Measurements from ENCODE around the gene EN1.

EN1 gene

GRCh38 chr2:118805064-118805690 is 42.3 kb downstream of the EN1 start:
- H3K23ac ChIP-seq (ENCODE audit: low read length): no peak overlapping the region

GRCh38 chr2:118803012-118803411 is 44.4 kb downstream of the EN1 start:
- peaks cover 6 to 10% of the 10 kb centered on the region in 2 experiments for H3K4me1 ChIP-seq (ENCODE audit: control insufficient read depth in 1 of 2, insufficient read depth in 2 of 2, low read length in 2 of 2)
- H3K18ac ChIP-seq (ENCODE audit: low read length): no peak overlapping the region
- H3K27me3 ChIP-seq (ENCODE audit: insufficient read depth, low read length): no peaks in the 10 kb centered on the region
- H3K4ac ChIP-seq (ENCODE audit: low read depth, low read length): no peak overlapping the region
- no peaks in the 10 kb centered on the region for H3K36me3 ChIP-seq (ENCODE audit: control insufficient read depth in 1 of 2, insufficient read depth in 2 of 2, low read length in 2 of 2)
- no peak overlapping the region for H3K9ac ChIP-seq (ENCODE audit: low read length)
- no peak overlapping the region for H2BK5ac ChIP-seq (ENCODE audit: low read depth, low read length, poor library complexity)
- H4K12ac ChIP-seq (ENCODE audit: low read depth, low read length): no peak overlapping the region
- no CpG with 5 or more reads among the region's 5 CpGs for WGBS (ENCODE audit: extremely low coverage, insufficient coverage, insufficient read length)
- H3K79me2 ChIP-seq (ENCODE audit: control insufficient read depth, insufficient read depth, low read length, poor library complexity): no peaks in the 10 kb centered on the region
- no peak overlapping the region for H4K91ac ChIP-seq (ENCODE audit: low read depth, low read length)
- H3K27ac ChIP-seq (ENCODE audit: low read depth, low read length): no peak overlapping the region
- H3K14ac ChIP-seq (ENCODE audit: low read length): no peak overlapping the region
- H2BK12ac ChIP-seq (ENCODE audit: low read length): no peak overlapping the region
- no peak overlapping the region for H2AFZ ChIP-seq (ENCODE audit: insufficient read depth, low read length, poor library complexity)
- H3K9me3 ChIP-seq (ENCODE audit: insufficient read depth, low read depth, low read length): no peaks in the 10 kb centered on the region
- no peak overlapping the region for H3K23ac ChIP-seq (ENCODE audit: low read length)
- H3K4me3 ChIP-seq (ENCODE audit: low read depth, low read length): no peak overlapping the region
- H4K8ac ChIP-seq (ENCODE audit: low read depth, low read length): no peak overlapping the region
- no peak overlapping the region for H3K4me2 ChIP-seq (ENCODE audit: low read length)
- no peak for DNase-seq
- H3K79me1 ChIP-seq (ENCODE audit: low read length): no peaks in the 10 kb centered on the region
- no peak overlapping the region for H2AK5ac ChIP-seq (ENCODE audit: low read length)
- no peak overlapping the region for H2BK120ac ChIP-seq (ENCODE audit: insufficient read depth, low read length, poor library complexity)

More at GRCh38 chr2:118805064-118805690, 42.3 kb downstream of the EN1 start:
- H3K9ac ChIP-seq (ENCODE audit: low read length): no peak overlapping the region
- H4K91ac ChIP-seq (ENCODE audit: low read depth, low read length): no peak overlapping the region
- no peak overlapping the region for H3K4me3 ChIP-seq (ENCODE audit: low read depth, low read length)
- H3K4me2 ChIP-seq (ENCODE audit: low read length): no peak overlapping the region
- peaks cover 6 to 10% of the 10 kb centered on the region in 2 experiments for H3K4me1 ChIP-seq (ENCODE audit: control insufficient read depth in 1 of 2, insufficient read depth in 2 of 2, low read length in 2 of 2)
- no peak overlapping the region for H4K12ac ChIP-seq (ENCODE audit: low read depth, low read length)
- peak in 1 of 2 donors; percentile 49 for DNase-seq
- no peak overlapping the region for H3K4ac ChIP-seq (ENCODE audit: low read depth, low read length)
- H4K8ac ChIP-seq (ENCODE audit: low read depth, low read length): no peak overlapping the region
- H3K79me2 ChIP-seq (ENCODE audit: control insufficient read depth, insufficient read depth, low read length, poor library complexity): no peaks in the 10 kb centered on the region
- no peak overlapping the region for H3K18ac ChIP-seq (ENCODE audit: low read length)
- peaks cover 1% of the 10 kb centered on the region for H3K27me3 ChIP-seq (ENCODE audit: insufficient read depth, low read length)
- no peak overlapping the region for H2AFZ ChIP-seq (ENCODE audit: insufficient read depth, low read length, poor library complexity)
- H2AK5ac ChIP-seq (ENCODE audit: low read length): no peak overlapping the region
- no peak overlapping the region for H2BK12ac ChIP-seq (ENCODE audit: low read length)
- H3K27ac ChIP-seq (ENCODE audit: low read depth, low read length): no peak overlapping the region
- no peaks in the 10 kb centered on the region for H3K79me1 ChIP-seq (ENCODE audit: low read length)
- H3K14ac ChIP-seq (ENCODE audit: low read length): no peak overlapping the region
- no CpG with 5 or more reads among the region's 9 CpGs for WGBS (ENCODE audit: extremely low coverage, insufficient coverage, insufficient read length)
- no peak overlapping the region for H2BK5ac ChIP-seq (ENCODE audit: low read depth, low read length, poor library complexity)
- no peak overlapping the region for H2BK120ac ChIP-seq (ENCODE audit: insufficient read depth, low read length, poor library complexity)
- H3K9me3 ChIP-seq (ENCODE audit: insufficient read depth, low read depth, low read length): no peaks in the 10 kb centered on the region
- no peaks in the 10 kb centered on the region for H3K36me3 ChIP-seq (ENCODE audit: control insufficient read depth in 1 of 2, insufficient read depth in 2 of 2, low read length in 2 of 2)

- H3K36me3 ChIP-seq (ENCODE audit: control insufficient read depth in 1 of 2, insufficient read depth in 2 of 2, low read length in 2 of 2): no peaks in the 10 kb centered on the region
- no peak overlapping the region for H4K91ac ChIP-seq (ENCODE audit: low read depth, low read length)
- H3K79me1 ChIP-seq (ENCODE audit: low read length): no peaks in the 10 kb centered on the region
- no peaks in the 10 kb centered on the region for H3K9me3 ChIP-seq (ENCODE audit: insufficient read depth, low read depth, low read length)
- H2BK120ac ChIP-seq (ENCODE audit: insufficient read depth, low read length, poor library complexity): no peak overlapping the region
- H3K18ac ChIP-seq (ENCODE audit: low read length): no peak overlapping the region
- no peaks in the 10 kb centered on the region for H3K27me3 ChIP-seq (ENCODE audit: insufficient read depth, low read length)
- no peak overlapping the region for H3K9ac ChIP-seq (ENCODE audit: low read length)
- no peak overlapping the region for H3K4ac ChIP-seq (ENCODE audit: low read depth, low read length)
- H3K4me1 ChIP-seq (ENCODE audit: control insufficient read depth in 1 of 2, insufficient read depth in 2 of 2, low read length in 2 of 2): peaks cover 4 to 6% of the 10 kb centered on the region in 2 experiments
- no CpG with 5 or more reads among the region's 4 CpGs for WGBS (ENCODE audit: extremely low coverage, insufficient coverage, insufficient read length)
- H3K23ac ChIP-seq (ENCODE audit: low read length): no peak overlapping the region
- no peak overlapping the region for H2BK12ac ChIP-seq (ENCODE audit: low read length)
- H4K12ac ChIP-seq (ENCODE audit: low read depth, low read length): no peak overlapping the region
- no peak overlapping the region for H3K4me3 ChIP-seq (ENCODE audit: low read depth, low read length)
- no peaks in the 10 kb centered on the region for H3K79me2 ChIP-seq (ENCODE audit: control insufficient read depth, insufficient read depth, low read length, poor library complexity)
- H2AFZ ChIP-seq (ENCODE audit: insufficient read depth, low read length, poor library complexity): no peak overlapping the region
- H3K4me2 ChIP-seq (ENCODE audit: low read length): no peak overlapping the region
- H2AK5ac ChIP-seq (ENCODE audit: low read length): no peak overlapping the region
- no peak for DNase-seq
- no peak overlapping the region for H3K14ac ChIP-seq (ENCODE audit: low read length)
- no peak overlapping the region for H4K8ac ChIP-seq (ENCODE audit: low read depth, low read length)
- H3K27ac ChIP-seq (ENCODE audit: low read depth, low read length): no peak overlapping the region
- no peak overlapping the region for H2BK5ac ChIP-seq (ENCODE audit: low read depth, low read length, poor library complexity)
These were observed 46.3 kb downstream of the EN1 start for GRCh38 chr2:118801151-118801550.

- peaks cover 4 to 6% of the 10 kb centered on the region in 2 experiments for H3K4me1 ChIP-seq (ENCODE audit: control insufficient read depth in 1 of 2, insufficient read depth in 2 of 2, low read length in 2 of 2)
- no peaks in the 10 kb centered on the region for H3K9me3 ChIP-seq (ENCODE audit: insufficient read depth, low read depth, low read length)
- H3K79me1 ChIP-seq (ENCODE audit: low read length): no peaks in the 10 kb centered on the region
- no peak overlapping the region for H3K4me2 ChIP-seq (ENCODE audit: low read length)
- no peaks in the 10 kb centered on the region for H3K27me3 ChIP-seq (ENCODE audit: insufficient read depth, low read length)
- no peak for DNase-seq
- H3K14ac ChIP-seq (ENCODE audit: low read length): no peak overlapping the region
- no peak overlapping the region for H2AFZ ChIP-seq (ENCODE audit: insufficient read depth, low read length, poor library complexity)
- H2BK5ac ChIP-seq (ENCODE audit: low read depth, low read length, poor library complexity): no peak overlapping the region
- no peaks in the 10 kb centered on the region for H3K36me3 ChIP-seq (ENCODE audit: control insufficient read depth in 1 of 2, insufficient read depth in 2 of 2, low read length in 2 of 2)
- H4K8ac ChIP-seq (ENCODE audit: low read depth, low read length): no peak overlapping the region
- no peak overlapping the region for H4K91ac ChIP-seq (ENCODE audit: low read depth, low read length)
- no peak overlapping the region for H3K23ac ChIP-seq (ENCODE audit: low read length)
- H3K27ac ChIP-seq (ENCODE audit: low read depth, low read length): no peak overlapping the region
- WGBS (ENCODE audit: extremely low coverage, insufficient coverage, insufficient read length): no CpG with 5 or more reads among the region's 4 CpGs
- H2AK5ac ChIP-seq (ENCODE audit: low read length): no peak overlapping the region
- H3K4ac ChIP-seq (ENCODE audit: low read depth, low read length): no peak overlapping the region
- H3K79me2 ChIP-seq (ENCODE audit: control insufficient read depth, insufficient read depth, low read length, poor library complexity): no peaks in the 10 kb centered on the region
- H2BK120ac ChIP-seq (ENCODE audit: insufficient read depth, low read length, poor library complexity): no peak overlapping the region
- H3K9ac ChIP-seq (ENCODE audit: low read length): no peak overlapping the region
- no peak overlapping the region for H3K4me3 ChIP-seq (ENCODE audit: low read depth, low read length)
- no peak overlapping the region for H4K12ac ChIP-seq (ENCODE audit: low read depth, low read length)
- H3K18ac ChIP-seq (ENCODE audit: low read length): no peak overlapping the region
- no peak overlapping the region for H2BK12ac ChIP-seq (ENCODE audit: low read length)
These were observed 46.7 kb downstream of the EN1 start for GRCh38 chr2:118800736-118801135.

Measured in trophoblast cell (in vitro differentiated cells and primary cell).